HEK293T (cell line): ENCODE measurements around the gene RASA2.
A peak's percentile ranks its signal among the peaks of the same experiment; 100 is the strongest.

Experiments
- CTCF ChIA-PET: fragments of 350-600 bp; formaldehyde crosslinking; extraction: SDS; loops from one replicate; lab custom pipeline; 2021; ENCODE audit warnings: antibody characterized with exemption, inconsistent platforms; lab: Yijun Ruan, JAX
- POLR2A ChIA-PET: fragments of 350-600 bp; formaldehyde crosslinking; extraction: SDS; loops from one replicate; lab custom pipeline; 2020; ENCODE audit warnings: antibody characterized with exemption, inconsistent platforms; lab: Yijun Ruan, JAX
- DNase-seq: peaks from one replicate; pipeline ENCODE4 v3.0.0; 2012; ENCODE audit warnings: mixed read lengths; ENCODE audit errors: extremely low spot score
- ARNT ChIP-seq: fragments of 450-650 bp; IDR thresholded peaks from 2 replicates; pipeline ENCODE4 v1.6.1; 2017; ENCODE audit warnings: mild to moderate bottlenecking
- BHLHE40 ChIP-seq: fragments of 450-650 bp; IDR thresholded peaks from 2 replicates; pipeline ENCODE4 v1.6.1; 2016; ENCODE audit warnings: mild to moderate bottlenecking, moderate library complexity, borderline replicate concordance
- CTBP1 ChIP-seq: fragments of 450-650 bp; IDR thresholded peaks from 2 replicates; pipeline ENCODE4 v1.6.1; 2016; ENCODE audit warnings: borderline replicate concordance
- FOXA1 ChIP-seq: fragments of 450-650 bp; IDR thresholded peaks from 2 replicates; pipeline ENCODE4 v1.6.1; 2016; ENCODE audit warnings: mild to moderate bottlenecking
- FOXK2 ChIP-seq: fragments of 450-650 bp; IDR thresholded peaks from 2 replicates; pipeline ENCODE4 v1.6.1; 2016; ENCODE audit warnings: mild to moderate bottlenecking
- FOXM1 ChIP-seq: fragments of 450-650 bp; IDR thresholded peaks from 2 replicates; pipeline ENCODE4 v1.6.1; 2017; ENCODE audit warnings: mild to moderate bottlenecking, borderline replicate concordance
- HDGF ChIP-seq: fragments of 450-650 bp; IDR thresholded peaks from 2 replicates; pipeline ENCODE4 v1.6.1; 2017; ENCODE audit warnings: antibody characterized with exemption, borderline replicate concordance
- L3MBTL2 ChIP-seq: fragments of 450-650 bp; conservative IDR thresholded peaks from 2 replicates; pipeline ENCODE4 v1.6.1; 2016; ENCODE audit warnings: mild to moderate bottlenecking
- LEF1 ChIP-seq: fragments of 450-650 bp; IDR thresholded peaks from 2 replicates; pipeline ENCODE4 v1.6.1; 2017; ENCODE audit warnings: mild to moderate bottlenecking, borderline replicate concordance
- NFRKB ChIP-seq: fragments of 450-650 bp; IDR thresholded peaks from 2 replicates; pipeline ENCODE4 v1.6.1; 2016; ENCODE audit warnings: mild to moderate bottlenecking, moderate library complexity
- SP1 ChIP-seq: fragments of 450-650 bp; IDR thresholded peaks from 2 replicates; pipeline ENCODE4 v1.6.1; 2017
- SUZ12 ChIP-seq: fragments of 450-650 bp; IDR thresholded peaks from 2 replicates; pipeline ENCODE4 v1.6.1; 2016; ENCODE audit warnings: mild to moderate bottlenecking
- TARDBP ChIP-seq: fragments of 450-650 bp; IDR thresholded peaks from 2 replicates; pipeline ENCODE4 v1.6.1; 2016
- ZNF384 ChIP-seq: fragments of 450-650 bp; IDR thresholded peaks from 2 replicates; pipeline ENCODE4 v1.6.1; 2016
- TF ChIP-seq, protein P1 (sequence below): fragments of 450-650 bp; IDR thresholded peaks from 2 replicates; pipeline ENCODE4 v1.6.1; 2016

Gene RASA2

DNA sequence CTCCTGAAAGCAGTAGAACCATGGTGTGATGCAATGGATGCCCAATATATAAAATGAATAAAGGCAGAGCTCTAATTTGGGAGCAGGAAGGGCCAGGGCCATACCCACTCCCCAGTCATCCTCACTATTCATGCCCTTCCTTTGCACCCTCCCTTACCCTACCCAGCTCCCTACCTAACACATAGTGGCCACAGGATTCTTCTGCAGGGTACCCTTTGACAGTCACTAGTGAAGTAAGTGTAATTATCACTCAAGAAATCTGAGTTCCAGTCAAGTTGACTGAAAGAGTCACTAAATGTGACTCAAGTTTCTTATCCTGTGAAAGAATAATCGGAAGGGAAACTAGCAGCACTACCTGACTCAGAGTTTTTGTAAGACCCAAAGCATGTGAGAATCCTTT lies 69.2 kb downstream of the RASA2 start:
- ChIA-PET CTCF (interaction anchor here (1.4 kb wide), 1 partner anchor 91 kb away, joined by 3 read pairs; no protein-coding TSS in a partner anchor), POLR2A (interaction anchor here (1.9 kb wide), 1 partner anchor 68 kb away, joined by 4 read pairs; no protein-coding TSS in a partner anchor)
- DNase-seq: no peak
- TF ChIP-seq FOXM1: no peak
- no peak for TF ChIP-seq HDGF
- no peak for TF ChIP-seq L3MBTL2
- TF ChIP-seq NFRKB: no peak
- no peak for TF ChIP-seq SP1
- TF ChIP-seq TARDBP: no peak
- TF ChIP-seq, protein P1, sequence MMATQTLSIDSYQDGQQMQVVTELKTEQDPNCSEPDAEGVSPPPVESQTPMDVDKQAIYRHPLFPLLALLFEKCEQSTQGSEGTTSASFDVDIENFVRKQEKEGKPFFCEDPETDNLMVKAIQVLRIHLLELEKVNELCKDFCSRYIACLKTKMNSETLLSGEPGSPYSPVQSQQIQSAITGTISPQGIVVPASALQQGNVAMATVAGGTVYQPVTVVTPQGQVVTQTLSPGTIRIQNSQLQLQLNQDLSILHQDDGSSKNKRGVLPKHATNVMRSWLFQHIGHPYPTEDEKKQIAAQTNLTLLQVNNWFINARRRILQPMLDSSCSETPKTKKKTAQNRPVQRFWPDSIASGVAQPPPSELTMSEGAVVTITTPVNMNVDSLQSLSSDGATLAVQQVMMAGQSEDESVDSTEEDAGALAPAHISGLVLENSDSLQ: no peak
- no peak for TF ChIP-seq BHLHE40
- no peak for TF ChIP-seq SUZ12
- TF ChIP-seq ARNT: no peak

DNA sequence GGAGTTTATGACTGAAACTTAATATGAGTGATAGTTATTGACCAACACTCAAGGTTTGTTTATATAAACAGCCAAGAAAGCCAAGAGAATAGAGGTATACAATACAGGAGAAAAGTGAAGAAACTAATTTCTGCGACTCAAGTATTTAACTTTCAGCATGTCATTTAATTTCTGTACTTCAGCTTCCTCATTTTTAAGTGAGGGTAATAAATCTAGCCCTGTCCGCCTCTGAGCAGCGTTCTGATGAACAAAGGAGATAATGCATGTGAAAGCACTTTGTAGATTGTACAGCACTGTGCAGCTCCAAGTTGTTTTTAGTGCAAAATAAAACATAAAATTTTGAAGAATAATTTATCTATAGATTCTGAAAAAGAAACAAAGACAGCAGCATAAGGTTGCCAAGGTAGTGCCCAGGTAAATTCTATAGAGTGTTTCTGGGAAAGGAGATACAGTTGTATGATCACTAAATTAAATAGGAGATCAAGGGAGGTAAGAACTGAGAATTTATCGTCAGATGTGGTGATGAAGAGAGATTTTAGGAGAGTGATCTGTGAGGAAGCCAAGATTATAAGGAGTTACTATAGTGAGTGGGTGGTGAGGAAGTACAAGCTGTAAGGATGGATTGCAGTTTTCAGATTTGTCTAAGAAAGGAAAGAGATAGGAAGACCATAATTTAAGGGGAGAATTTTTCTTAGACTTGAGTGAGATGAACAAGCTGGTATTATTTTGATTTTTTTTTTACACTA lies 71.3 kb downstream of the RASA2 start:
- ChIA-PET POLR2A (interaction anchor here (2.8 kb wide), 1 partner anchor 70 kb away, joined by 12 read pairs; no protein-coding TSS in a partner anchor), CTCF (interaction anchor here (0.5 to 1.7 kb wide), 2 partner anchors 99 to 368 kb away, joined by 4 to 5 read pairs; no protein-coding TSS in a partner anchor)
- TF ChIP-seq SP1: no peak
- TF ChIP-seq, protein P1: peak; percentile 94
- no peak for DNase-seq

DNA sequence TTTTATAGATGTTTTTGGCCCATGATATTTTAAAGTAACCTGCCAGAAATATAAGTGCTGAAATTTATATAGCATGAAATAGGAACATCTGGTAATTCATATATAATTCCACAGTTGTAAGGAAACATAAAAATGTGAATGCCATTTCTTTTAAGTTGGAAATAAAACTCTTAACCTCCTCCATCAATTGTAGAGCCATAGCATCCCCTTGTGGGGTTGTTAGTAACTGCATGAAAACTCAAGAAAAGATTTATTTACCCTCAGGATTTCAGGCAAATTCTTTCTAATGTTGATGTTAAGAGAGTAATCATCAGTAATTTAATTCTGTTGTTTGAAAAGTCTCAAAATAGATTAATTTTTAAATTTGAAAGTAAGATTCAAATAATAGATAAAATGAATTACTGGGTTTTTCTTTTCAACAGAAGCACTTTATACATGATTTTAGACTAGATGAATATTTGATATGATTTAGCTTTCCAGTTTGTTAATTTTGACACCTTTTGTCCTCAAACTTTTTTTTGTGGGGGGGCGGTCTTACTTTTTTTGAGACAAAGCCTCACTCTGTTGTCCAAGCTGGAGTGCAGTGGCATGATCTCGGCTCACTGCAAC lies 74.7 kb downstream of the RASA2 start:
- ChIA-PET POLR2A (no interaction called here), CTCF (interaction anchor here (0.8 to 2.5 kb wide), 5 partner anchors 87 to 259 kb away, joined by 3 to 28 read pairs (median 5); no protein-coding TSS in a partner anchor)
- no peak for TF ChIP-seq LEF1
- TF ChIP-seq SUZ12: no peak
- no peak for TF ChIP-seq HDGF
- TF ChIP-seq L3MBTL2: no peak
- TF ChIP-seq FOXK2: no peak
- TF ChIP-seq ZNF384: no peak
- TF ChIP-seq NFRKB: no peak
- no peak for TF ChIP-seq SP1
- TF ChIP-seq FOXM1: no peak
- TF ChIP-seq FOXA1: no peak
- TF ChIP-seq, protein P1: no peak
- TF ChIP-seq TARDBP: no peak
- TF ChIP-seq BHLHE40: no peak
- peak; percentile 36 for DNase-seq

DNA sequence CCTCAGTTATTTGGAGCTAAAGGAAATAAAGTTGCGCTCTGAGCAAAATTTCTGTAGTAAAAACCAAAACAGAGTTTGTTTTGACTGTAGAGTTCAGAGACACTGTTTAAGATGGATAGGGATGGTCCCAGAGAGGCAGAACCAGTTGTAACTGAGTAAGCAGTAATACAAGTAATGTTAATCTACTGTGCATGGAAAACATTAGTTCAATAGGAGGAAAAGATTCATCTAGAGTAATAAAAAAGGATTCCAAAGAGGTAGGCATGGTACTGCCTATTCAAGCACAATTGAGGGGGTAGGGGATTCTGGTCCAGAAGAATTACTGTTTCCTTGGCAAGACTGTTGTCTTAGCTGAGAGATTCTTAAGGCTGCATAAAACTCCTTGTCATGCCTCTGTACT lies 77.4 kb downstream of the RASA2 start:
- TF ChIP-seq L3MBTL2 (no peak), FOXK2 (no peak), FOXM1 (no peak), LEF1 (no peak), CTBP1 (no peak), ZNF384 (no peak), TARDBP (no peak), HDGF (no peak), BHLHE40 (no peak), NFRKB (no peak), ARNT (no peak)
- TF ChIP-seq, protein P1: no peak
- ChIA-PET POLR2A (no interaction called here), CTCF (no interaction called here)
- no peak for DNase-seq

DNA sequence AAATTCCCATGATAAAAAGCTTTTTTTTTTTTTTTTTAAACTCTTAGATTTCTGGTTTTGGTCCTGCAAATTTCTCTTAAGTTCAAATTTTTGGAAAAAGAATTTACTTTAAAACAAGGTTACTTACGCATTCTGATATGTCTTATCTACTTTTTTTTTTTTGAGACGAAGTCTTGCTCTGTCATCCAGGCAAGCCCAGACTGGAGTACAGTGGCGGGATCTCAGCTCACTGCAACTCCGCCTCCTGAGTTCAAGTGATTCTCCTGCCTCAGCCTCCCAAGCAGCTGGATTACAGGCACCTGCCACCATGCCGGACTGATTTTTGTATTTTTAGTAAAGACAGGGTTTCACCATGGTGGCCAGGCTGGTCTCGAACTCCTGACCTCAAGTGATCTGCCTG lies 83.2 kb downstream of the RASA2 start:
- CTCF ChIA-PET: interaction anchor here (0.6 to 0.7 kb wide), 2 partner anchors 33 to 120 kb away, joined by 4 to 9 read pairs; no protein-coding TSS in a partner anchor

More for the DNA sequence above, 83.2 kb downstream of the RASA2 start:
- TF ChIP-seq L3MBTL2: no peak
- no peak for TF ChIP-seq FOXA1
- TF ChIP-seq HDGF: no peak
- TF ChIP-seq SP1: no peak
- TF ChIP-seq, protein P1: no peak
- TF ChIP-seq TARDBP: no peak
- no peak for TF ChIP-seq CTBP1
- TF ChIP-seq BHLHE40: no peak
- TF ChIP-seq LEF1: no peak
- TF ChIP-seq FOXK2: no peak
- no peak for TF ChIP-seq NFRKB
- POLR2A ChIA-PET: no interaction called here
- DNase-seq: no peak
